B cell (primary cell): ENCODE measurements around the gene MVB12B.

Experiments
- CTCF ChIP-seq: fragments of 200-600 bp; IDR thresholded peaks from one replicate; pipeline ENCODE4 v1.8.0; 2022; ENCODE audit warnings: antibody characterized with exemption, mild to moderate bottlenecking
- EZH2 ChIP-seq: IDR thresholded peaks from 2 replicates; pipeline ENCODE4 v1.6.1; 2012; ENCODE audit warnings: borderline replicate concordance, low read depth, mild to moderate bottlenecking, moderate library complexity, low read length; ENCODE audit not compliant: insufficient read depth, poor library complexity, severe bottlenecking

GRCh38 chr9:126316085-126316655, 10.5 kb upstream of the MVB12B start:
- TF ChIP-seq CTCF (no peak), EZH2 (no peak)
